Eye (tissue), 1 donor: Measurements from ENCODE around the gene DOK1.
"Not testable (repeated sequence)": the region's sequence is repeated elsewhere in the genome, so short reads cannot be mapped to it uniquely, and the experiment has no call there.

Source experiments
- DNase-seq: peaks from one replicate; pipeline ENCODE4 v3.0.0-alpha.2; 2015

Gene DOK1

GRCh38 chr2:74548900-74549826 lies 5.4 kb upstream of the DOK1 start:
- peak; percentile 69 for DNase-seq

GRCh38 chr2:74550231-74550630 lies 4.3 kb upstream of the DOK1 start:
- no peak for DNase-seq

- DNase-seq, result no peak
These were observed 3.0 kb upstream of the DOK1 start for GRCh38 chr2:74551530-74551929.

- no peak for DNase-seq
These were observed 2.3 kb upstream of the DOK1 start for GRCh38 chr2:74551942-74552913.

GRCh38 chr2:74552914-74553811 lies 1.4 kb upstream of the DOK1 start:
- DNase-seq, result peak; percentile 85

GRCh38 chr2:74554820-74555531 lies 456 bp downstream of the DOK1 start:
- peak; percentile 89 for DNase-seq

- no peak for DNase-seq
These were observed 1.1 kb downstream of the DOK1 start for GRCh38 chr2:74555610-74556103.

GRCh38 chr2:74556159-74556558 lies 1.6 kb downstream of the DOK1 start:
- no peak for DNase-seq

GRCh38 chr2:74556831-74557370 lies 2.4 kb downstream of the DOK1 start:
- DNase-seq, result no peak

GRCh38 chr2:74558284-74559230 lies 4.0 kb downstream of the DOK1 start:
- no peak for DNase-seq

- DNase-seq, result no peak
These were observed 5.4 kb downstream of the DOK1 start for GRCh38 chr2:74559912-74560311.

GRCh38 chr2:74560591-74560990 lies 6.1 kb downstream of the DOK1 start:
- DNase-seq, result no peak

GRCh38 chr2:74561022-74561421 lies 6.5 kb downstream of the DOK1 start:
- not testable (repeated sequence) for DNase-seq

- no peak for DNase-seq
These were observed 7.7 kb downstream of the DOK1 start for GRCh38 chr2:74562126-74562775.

GRCh38 chr2:74564222-74564621 lies 9.7 kb downstream of the DOK1 start:
- no peak for DNase-seq

GRCh38 chr2:74566076-74566753 lies 11.7 kb downstream of the DOK1 start:
- no peak for DNase-seq

GRCh38 chr2:74566754-74567085 lies 12.2 kb downstream of the DOK1 start:
- no peak for DNase-seq

GRCh38 chr2:74567881-74568280 lies 13.4 kb downstream of the DOK1 start:
- no peak for DNase-seq

GRCh38 chr2:74569686-74570085 lies 15.2 kb downstream of the DOK1 start:
- DNase-seq, result no peak
